ENCODE measurements around the gene PRKG2.
A peak's percentile ranks its signal among the peaks of the same experiment; 100 is the strongest.

The PRKG2 gene

GRCh38 chr4:81214881-81215868 lies at the start of gene PRKG2:
TSS of gene PRKG2 (minus strand) at chr4:81215222. CDS start at chr4:81205047, 10,175 bp downstream.
- TF ChIP-seq CTCF (IDR thresholded peaks at IDR 0.05; ENCODE audit: insufficient read depth, low read depth, low read length, missing control alignments): no peak
- H3K4me3 ChIP-seq (ENCODE audit: low read depth, low read length): no peak within 1 kb of the TSS
- no peak for DNase-seq (ENCODE audit: low read depth)

- peak; percentile 26 for TF ChIP-seq CTCF (IDR thresholded peaks at IDR 0.05; ENCODE audit: insufficient read depth, low read depth, low read length, missing control alignments)
- DNase-seq (ENCODE audit: low read depth): no peak
- H3K4me3 ChIP-seq (ENCODE audit: low read depth, low read length): no peak overlapping the region
Measured at GRCh38 chr4:81260443-81261101, 45.5 kb upstream of the PRKG2 start.

GRCh38 chr4:81258841-81259550 lies 44.0 kb upstream of the PRKG2 start:
- no peak overlapping the region for H3K4me3 ChIP-seq (ENCODE audit: low read depth, low read length)
- DNase-seq (ENCODE audit: low read depth): no peak
- no peak for TF ChIP-seq CTCF (IDR thresholded peaks at IDR 0.05; ENCODE audit: insufficient read depth, low read depth, low read length, missing control alignments)

GRCh38 chr4:81257816-81258215 lies 42.8 kb upstream of the PRKG2 start:
- H3K4me3 ChIP-seq (ENCODE audit: low read depth, low read length): no peak overlapping the region
- no peak for DNase-seq (ENCODE audit: low read depth)
- TF ChIP-seq CTCF (IDR thresholded peaks at IDR 0.05; ENCODE audit: insufficient read depth, low read depth, low read length, missing control alignments): no peak

GRCh38 chr4:81257021-81257420 lies 42.0 kb upstream of the PRKG2 start:
- no peak overlapping the region for H3K4me3 ChIP-seq (ENCODE audit: low read depth, low read length)
- no peak for DNase-seq (ENCODE audit: low read depth)
- no peak for TF ChIP-seq CTCF (IDR thresholded peaks at IDR 0.05; ENCODE audit: insufficient read depth, low read depth, low read length, missing control alignments)

- H3K4me3 ChIP-seq (ENCODE audit: low read depth, low read length): no peak overlapping the region
- no peak for TF ChIP-seq CTCF (IDR thresholded peaks at IDR 0.05; ENCODE audit: insufficient read depth, low read depth, low read length, missing control alignments)
- DNase-seq (ENCODE audit: low read depth): no peak
Measured at GRCh38 chr4:81256059-81256970, 41.3 kb upstream of the PRKG2 start.
